H9 (cell line): ENCODE measurements around the gene MEF2C. TPM values are rescaled to one million over a fixed set of nuclear protein-coding genes. Genes with fewer than 3 reads are reported as not detected.

Source experiments
- DNase-seq: peaks from one replicate; pipeline ENCODE4 v3.0.0-alpha.2; 2017
- H2AFZ ChIP-seq: one replicate; pipeline ENCODE4 v1.6.1; 2013; ENCODE audit warnings: mild to moderate bottlenecking, low read length, control low read depth, moderate library complexity
- H2AK5ac ChIP-seq: 2 replicates; pipeline ENCODE4 v1.6.1; 2013; ENCODE audit warnings: low read length, control low read depth, mixed read lengths; ENCODE audit not compliant: insufficient read length
- H2BK120ac ChIP-seq: one replicate; pipeline ENCODE4 v1.6.1; 2013; ENCODE audit warnings: low read depth, mild to moderate bottlenecking, low read length, control low read depth, inconsistent platforms; ENCODE audit not compliant: poor library complexity, severe bottlenecking
- H2BK12ac ChIP-seq: 2 replicates; pipeline ENCODE4 v1.6.1; 2013; ENCODE audit warnings: low read length, control low read depth, mixed read lengths, low read depth; ENCODE audit not compliant: insufficient read length
- H2BK15ac ChIP-seq: 2 replicates; pipeline ENCODE4 v1.6.1; 2013; ENCODE audit warnings: low read depth, low read length, control low read depth
- H2BK20ac ChIP-seq: one replicate; pipeline ENCODE4 v1.6.1; 2013; ENCODE audit warnings: low read depth, mild to moderate bottlenecking, low read length, control low read depth, inconsistent platforms; ENCODE audit not compliant: poor library complexity, severe bottlenecking
- H2BK5ac ChIP-seq: 2 replicates; pipeline ENCODE4 v1.6.1; 2013; ENCODE audit warnings: low read length, control low read depth, mixed read lengths; ENCODE audit not compliant: insufficient read length
- H3K14ac ChIP-seq: 2 replicates; pipeline ENCODE4 v1.6.1; 2013; ENCODE audit warnings: low read length, control low read depth; ENCODE audit not compliant: insufficient read depth
- H3K18ac ChIP-seq: 2 replicates; pipeline ENCODE4 v1.6.1; 2013; ENCODE audit warnings: low read depth, mild to moderate bottlenecking, mixed read lengths, low read length, control low read depth; ENCODE audit not compliant: insufficient read length
- H3K23ac ChIP-seq: 2 replicates; pipeline ENCODE4 v1.6.1; 2013; ENCODE audit warnings: low read length, control low read depth, mixed read lengths, low read depth; ENCODE audit not compliant: insufficient read length
- H3K23me2 ChIP-seq: 2 replicates; pipeline ENCODE4 v1.6.1; 2013; ENCODE audit warnings: low read depth, mild to moderate bottlenecking, mixed read lengths, low read length, control low read depth; ENCODE audit not compliant: insufficient read length, poor library complexity, severe bottlenecking
- H3K27ac ChIP-seq: 2 replicates; pipeline ENCODE4 v1.5.1; 2013; ENCODE audit warnings: low read length, control low read depth, mixed read lengths, low read depth; ENCODE audit not compliant: insufficient read length
- H3K27me3 ChIP-seq: 2 replicates; pipeline ENCODE4 v1.6.1; 2013; ENCODE audit warnings: low read length, control low read depth, inconsistent platforms; ENCODE audit not compliant: insufficient read depth
- H3K4ac ChIP-seq: 2 replicates; pipeline ENCODE4 v1.6.1; 2013; ENCODE audit warnings: low read depth, mild to moderate bottlenecking, control low read depth, inconsistent platforms, low read length, moderate library complexity
- H3K4me1 ChIP-seq: 2 replicates; pipeline ENCODE4 v1.6.1; 2013; ENCODE audit warnings: low read length, control low read depth, inconsistent platforms; ENCODE audit not compliant: insufficient read depth
- H3K4me2 ChIP-seq: 2 replicates; pipeline ENCODE4 v1.6.1; 2013; ENCODE audit warnings: low read length, control low read depth, mixed read lengths; ENCODE audit not compliant: insufficient read length, insufficient read depth
- H3K56ac ChIP-seq: 2 replicates; pipeline ENCODE4 v1.6.1; 2013; ENCODE audit warnings: low read depth, mild to moderate bottlenecking, mixed read lengths, low read length, control low read depth; ENCODE audit not compliant: insufficient read length
- H3K79me1 ChIP-seq: 2 replicates; pipeline ENCODE4 v1.6.1; 2013; ENCODE audit warnings: low read depth, mild to moderate bottlenecking, moderate library complexity, low read length, control low read depth, inconsistent platforms; ENCODE audit not compliant: insufficient read depth, poor library complexity, severe bottlenecking
- H3K79me2 ChIP-seq: 2 replicates; pipeline ENCODE4 v1.6.1; 2013; ENCODE audit warnings: low read length, control low read depth, inconsistent platforms; ENCODE audit not compliant: insufficient read depth
- H3K9ac ChIP-seq: 2 replicates; pipeline ENCODE4 v1.6.1; 2013; ENCODE audit warnings: low read length, control low read depth, mixed read lengths; ENCODE audit not compliant: insufficient read length; ENCODE audit errors: extremely low read depth
- H3K9me3 ChIP-seq: one replicate; pipeline ENCODE4 v1.6.1; 2013; ENCODE audit warnings: low read depth, low read length, inconsistent platforms; ENCODE audit not compliant: control insufficient read depth
- H3T11ph ChIP-seq: one replicate; pipeline ENCODE4 v1.6.1; 2013; ENCODE audit warnings: mild to moderate bottlenecking, low read length, control low read depth, inconsistent platforms
- H4K20me1 ChIP-seq: one replicate; pipeline ENCODE4 v1.6.1; 2013; ENCODE audit not compliant: control insufficient read depth, insufficient read length, insufficient read depth
- H4K5ac ChIP-seq: 2 replicates; pipeline ENCODE4 v1.6.1; 2013; ENCODE audit warnings: low read depth, mild to moderate bottlenecking, mixed read lengths, low read length, control low read depth; ENCODE audit not compliant: insufficient read length
- H4K8ac ChIP-seq: replicated peaks from 2 replicates; pipeline ENCODE4 v1.6.1; 2013; ENCODE audit warnings: low read length, control low read depth, mixed read lengths, low read depth; ENCODE audit not compliant: insufficient read length
- H4K91ac ChIP-seq: 2 replicates; pipeline ENCODE4 v1.6.1; 2013; ENCODE audit warnings: low read depth, mild to moderate bottlenecking, moderate library complexity, mixed read lengths, low read length, control low read depth; ENCODE audit not compliant: insufficient read length
- H3K27ac Mint-ChIP-seq, 3 experiments: 2 replicates in 2 of 3; 3 replicates in 1 of 3; pipeline ENCODE4 v1.8.0; 2020 to 2021; ENCODE audit warnings: mixed read lengths in 3 of 3, mild to moderate bottlenecking in 1 of 3, moderate library complexity in 1 of 3
- H3K27me3 Mint-ChIP-seq: 2 replicates; pipeline ENCODE4 v1.8.0; 2021; ENCODE audit warnings: low read depth, mild to moderate bottlenecking, moderate library complexity, mixed read lengths
- H3K36me3 Mint-ChIP-seq, 3 experiments: 2 replicates in 2 of 3; 3 replicates in 1 of 3; pipeline ENCODE4 v1.8.0; 2020 to 2021; ENCODE audit warnings: low read depth in 3 of 3, mixed read lengths in 3 of 3; ENCODE audit not compliant: insufficient read depth in 1 of 3
- H3K4me1 Mint-ChIP-seq, 2 experiments: 2 replicates each; pipeline ENCODE4 v1.8.0; 2020; ENCODE audit warnings: mixed read lengths in 2 of 2
- H3K4me3 Mint-ChIP-seq, 2 experiments: 2 replicates in 1 of 2; 3 replicates in 1 of 2; pipeline ENCODE4 v1.8.0; 2020 to 2021; ENCODE audit warnings: mild to moderate bottlenecking in 2 of 2, mixed read lengths in 2 of 2, moderate library complexity in 1 of 2
- H3K9me3 Mint-ChIP-seq, 2 experiments: 2 replicates in 1 of 2; 3 replicates in 1 of 2; pipeline ENCODE4 v1.8.0; 2020; ENCODE audit warnings: mild to moderate bottlenecking in 2 of 2, mixed read lengths in 2 of 2, moderate library complexity in 1 of 2
- total RNA-seq: library from RNA; stranded (reverse); gene quantifications from 2 replicates; pipeline ENCODE4 v1.2.1, GENCODE V29; 2021
- TF ChIP-seq, protein P1 (sequence below): fragments of 200-600 bp; sonication (generic); conservative IDR thresholded peaks from 3 replicates; pipeline ENCODE4 v1.8.0; 2021; ENCODE audit warnings: antibody characterized with exemption, mild to moderate bottlenecking

MEF2C gene
- total RNA-seq, 1 experiment from 2014 or later, result 0.11 TPM

- Histone ChIP-seq H3K79me2 (no peaks in the 10 kb centered on the region), H3K14ac (no peak overlapping the region), H3K4me1 (no peaks in the 10 kb centered on the region), H2AK5ac (no peak overlapping the region), H3K23me2 (no peaks in the 10 kb centered on the region), H2BK12ac (no peak overlapping the region), H2BK5ac (no peak overlapping the region), H3K27me3 (no peaks in the 10 kb centered on the region), H3K9me3 (no peaks in the 10 kb centered on the region), H3K27ac (no peak overlapping the region), H2BK15ac (no peak overlapping the region), H3K18ac (no peak overlapping the region), H3K9ac (no peak overlapping the region), H3K4me2 (no peak overlapping the region), H3K23ac (no peak overlapping the region), H2BK20ac (no peak overlapping the region), H3K56ac (no peak overlapping the region), H3K79me1 (no peaks in the 10 kb centered on the region), H4K8ac (no peak overlapping the region), H4K5ac (no peak overlapping the region), H2AFZ (no peak overlapping the region), H4K91ac (no peak overlapping the region), H3T11ph (no peak overlapping the region), H4K20me1 (no peaks in the 10 kb centered on the region), H2BK120ac (no peak overlapping the region), H3K4ac (no peak overlapping the region)
- H3K4me1 Mint-ChIP-seq, result peaks cover 5 to 6% of the 10 kb centered on the region in 2 experiments
- H3K27ac Mint-ChIP-seq, result no peak overlapping the region; a peak in 1 of 7 replicates
- TF ChIP-seq, protein P1, sequence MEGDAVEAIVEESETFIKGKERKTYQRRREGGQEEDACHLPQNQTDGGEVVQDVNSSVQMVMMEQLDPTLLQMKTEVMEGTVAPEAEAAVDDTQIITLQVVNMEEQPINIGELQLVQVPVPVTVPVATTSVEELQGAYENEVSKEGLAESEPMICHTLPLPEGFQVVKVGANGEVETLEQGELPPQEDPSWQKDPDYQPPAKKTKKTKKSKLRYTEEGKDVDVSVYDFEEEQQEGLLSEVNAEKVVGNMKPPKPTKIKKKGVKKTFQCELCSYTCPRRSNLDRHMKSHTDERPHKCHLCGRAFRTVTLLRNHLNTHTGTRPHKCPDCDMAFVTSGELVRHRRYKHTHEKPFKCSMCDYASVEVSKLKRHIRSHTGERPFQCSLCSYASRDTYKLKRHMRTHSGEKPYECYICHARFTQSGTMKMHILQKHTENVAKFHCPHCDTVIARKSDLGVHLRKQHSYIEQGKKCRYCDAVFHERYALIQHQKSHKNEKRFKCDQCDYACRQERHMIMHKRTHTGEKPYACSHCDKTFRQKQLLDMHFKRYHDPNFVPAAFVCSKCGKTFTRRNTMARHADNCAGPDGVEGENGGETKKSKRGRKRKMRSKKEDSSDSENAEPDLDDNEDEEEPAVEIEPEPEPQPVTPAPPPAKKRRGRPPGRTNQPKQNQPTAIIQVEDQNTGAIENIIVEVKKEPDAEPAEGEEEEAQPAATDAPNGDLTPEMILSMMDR, result no peak
- DNase-seq, result no peak
- H3K4me3 Mint-ChIP-seq, result no peak overlapping the region
- H3K36me3 Mint-ChIP-seq, result no peaks in the 10 kb centered on the region
- no peaks in the 10 kb centered on the region for H3K27me3 Mint-ChIP-seq
- no peaks in the 10 kb centered on the region; a peak in 1 of 5 replicates for H3K9me3 Mint-ChIP-seq
Observed at GRCh38 chr5:88840495-88840894, 42.5 kb downstream of the MEF2C start.
